Ishikawa (cell line): ENCODE data around the gene GADD45B.

Source experiments
- EGR1 ChIP-seq: IDR thresholded peaks from 2 replicates; pipeline ENCODE4 v1.6.1; 2012
- EP300 ChIP-seq: IDR thresholded peaks from 2 replicates; pipeline ENCODE4 v1.6.1; 2012; ENCODE audit warnings: borderline replicate concordance
- FOXM1 ChIP-seq: IDR thresholded peaks from 2 replicates; pipeline ENCODE4 v1.6.1; 2012; ENCODE audit warnings: low read depth, borderline replicate concordance
- NFIC ChIP-seq: IDR thresholded peaks from 2 replicates; pipeline ENCODE4 v1.6.1; 2012
- RAD21 ChIP-seq: IDR thresholded peaks from 2 replicates; pipeline ENCODE4 v1.6.1; 2012; ENCODE audit warnings: low read depth
- TAF1 ChIP-seq: IDR thresholded peaks from 2 replicates; pipeline ENCODE4 v1.6.1; 2012; ENCODE audit warnings: low read depth, mild to moderate bottlenecking
- TEAD4 ChIP-seq: IDR thresholded peaks from 2 replicates; pipeline ENCODE4 v1.6.1; 2012
- YY1 ChIP-seq: IDR thresholded peaks from 2 replicates; pipeline ENCODE4 v1.6.1; 2012; ENCODE audit warnings: low read depth
- ZBTB7A ChIP-seq: IDR thresholded peaks from 2 replicates; pipeline ENCODE4 v1.6.1; 2012; ENCODE audit warnings: low read depth
- TF ChIP-seq, protein P1 (sequence below): IDR thresholded peaks from 2 replicates; pipeline ENCODE4 v1.6.1; 2012; ENCODE audit warnings: low read depth, mild to moderate bottlenecking

DNA sequence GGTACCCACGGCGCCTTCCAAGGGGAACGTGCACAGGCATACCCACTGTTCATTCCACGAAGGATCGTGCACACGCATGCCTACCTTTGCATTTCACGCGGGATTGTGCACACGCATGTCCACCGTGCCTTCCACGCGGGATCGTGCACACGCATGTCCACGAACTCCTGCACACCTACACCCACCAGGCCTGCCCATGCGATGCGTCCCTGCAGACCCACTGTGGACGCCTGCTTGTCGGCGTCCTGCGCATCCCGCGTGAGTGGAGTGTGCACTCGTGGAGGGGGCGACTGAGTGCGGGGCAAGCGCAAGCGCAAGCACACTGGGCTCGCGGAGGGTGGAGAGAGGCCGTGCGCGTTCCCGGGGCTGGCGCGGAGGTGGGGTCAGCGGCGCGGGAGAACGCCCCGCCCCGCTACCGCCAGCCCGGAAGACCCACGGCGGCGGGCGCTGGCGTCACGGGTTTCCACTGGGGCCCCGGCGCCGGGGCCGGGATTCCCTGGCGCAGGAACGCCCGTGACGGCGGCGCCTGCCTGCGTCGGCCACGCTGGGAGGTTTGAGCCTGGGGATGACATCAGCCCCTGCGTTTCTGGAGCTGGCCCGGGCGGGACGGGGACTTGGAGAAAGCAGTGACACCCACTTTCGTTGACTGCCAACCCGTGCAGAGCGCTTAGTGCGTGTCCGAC is 18.7 kb downstream of the GADD45B start:
- TF ChIP-seq, protein P1, sequence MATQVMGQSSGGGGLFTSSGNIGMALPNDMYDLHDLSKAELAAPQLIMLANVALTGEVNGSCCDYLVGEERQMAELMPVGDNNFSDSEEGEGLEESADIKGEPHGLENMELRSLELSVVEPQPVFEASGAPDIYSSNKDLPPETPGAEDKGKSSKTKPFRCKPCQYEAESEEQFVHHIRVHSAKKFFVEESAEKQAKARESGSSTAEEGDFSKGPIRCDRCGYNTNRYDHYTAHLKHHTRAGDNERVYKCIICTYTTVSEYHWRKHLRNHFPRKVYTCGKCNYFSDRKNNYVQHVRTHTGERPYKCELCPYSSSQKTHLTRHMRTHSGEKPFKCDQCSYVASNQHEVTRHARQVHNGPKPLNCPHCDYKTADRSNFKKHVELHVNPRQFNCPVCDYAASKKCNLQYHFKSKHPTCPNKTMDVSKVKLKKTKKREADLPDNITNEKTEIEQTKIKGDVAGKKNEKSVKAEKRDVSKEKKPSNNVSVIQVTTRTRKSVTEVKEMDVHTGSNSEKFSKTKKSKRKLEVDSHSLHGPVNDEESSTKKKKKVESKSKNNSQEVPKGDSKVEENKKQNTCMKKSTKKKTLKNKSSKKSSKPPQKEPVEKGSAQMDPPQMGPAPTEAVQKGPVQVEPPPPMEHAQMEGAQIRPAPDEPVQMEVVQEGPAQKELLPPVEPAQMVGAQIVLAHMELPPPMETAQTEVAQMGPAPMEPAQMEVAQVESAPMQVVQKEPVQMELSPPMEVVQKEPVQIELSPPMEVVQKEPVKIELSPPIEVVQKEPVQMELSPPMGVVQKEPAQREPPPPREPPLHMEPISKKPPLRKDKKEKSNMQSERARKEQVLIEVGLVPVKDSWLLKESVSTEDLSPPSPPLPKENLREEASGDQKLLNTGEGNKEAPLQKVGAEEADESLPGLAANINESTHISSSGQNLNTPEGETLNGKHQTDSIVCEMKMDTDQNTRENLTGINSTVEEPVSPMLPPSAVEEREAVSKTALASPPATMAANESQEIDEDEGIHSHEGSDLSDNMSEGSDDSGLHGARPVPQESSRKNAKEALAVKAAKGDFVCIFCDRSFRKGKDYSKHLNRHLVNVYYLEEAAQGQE = no peak
- no peak for TF ChIP-seq FOXM1
- TF ChIP-seq RAD21 = no peak
- TF ChIP-seq YY1 = no peak
- no peak; the same call in 1 of the 2 replicates for TF ChIP-seq EP300
- no peak for TF ChIP-seq ZBTB7A
- TF ChIP-seq NFIC = no peak
- TF ChIP-seq TAF1 = no peak
- no peak for TF ChIP-seq TEAD4
- no peak for TF ChIP-seq EGR1
